NCI-H2227 (cell line): ENCODE results near the gene SLC13A3.
A peak's percentile ranks its signal among the peaks of the same experiment; 100 is the strongest.

Experiments
- DNase-seq: peaks from one replicate; lab custom pipeline; 2025; ENCODE audit not compliant: unreplicated experiment; lab: John Stamatoyannopoulos, UW

Gene SLC13A3

DNA sequence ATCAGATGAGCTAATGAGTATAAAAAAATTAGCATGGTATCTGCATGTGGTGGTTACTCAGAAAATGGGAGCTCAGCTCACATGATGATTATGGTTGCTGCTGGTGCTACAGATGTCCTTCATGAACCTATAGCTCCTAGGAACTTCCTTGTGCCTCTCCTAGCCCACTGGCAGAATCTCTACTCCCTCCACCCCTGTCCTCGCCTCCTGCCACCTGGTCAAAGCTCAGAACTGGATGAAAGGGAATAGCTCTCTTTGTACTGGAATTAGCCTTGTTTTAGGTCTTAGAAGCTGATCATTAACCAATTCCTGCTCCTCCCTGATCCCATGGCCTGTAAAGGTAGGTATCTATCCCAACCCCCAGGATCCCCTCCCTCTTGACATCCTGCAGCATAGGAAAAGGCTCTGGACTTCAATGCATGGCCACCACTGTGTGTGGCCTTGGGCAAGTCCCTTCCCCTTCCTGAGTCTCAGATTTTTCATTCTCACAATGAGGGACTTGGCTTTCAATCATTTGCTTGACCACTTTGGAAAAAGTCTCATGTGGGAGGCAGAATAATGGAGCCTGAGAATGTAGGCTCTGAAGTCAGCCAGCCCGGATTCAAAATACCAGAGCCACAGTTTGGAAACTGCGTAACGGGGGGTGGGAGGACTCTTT is 43.9 kb downstream of the SLC13A3 start:
- DNase-seq, result no peak

DNA sequence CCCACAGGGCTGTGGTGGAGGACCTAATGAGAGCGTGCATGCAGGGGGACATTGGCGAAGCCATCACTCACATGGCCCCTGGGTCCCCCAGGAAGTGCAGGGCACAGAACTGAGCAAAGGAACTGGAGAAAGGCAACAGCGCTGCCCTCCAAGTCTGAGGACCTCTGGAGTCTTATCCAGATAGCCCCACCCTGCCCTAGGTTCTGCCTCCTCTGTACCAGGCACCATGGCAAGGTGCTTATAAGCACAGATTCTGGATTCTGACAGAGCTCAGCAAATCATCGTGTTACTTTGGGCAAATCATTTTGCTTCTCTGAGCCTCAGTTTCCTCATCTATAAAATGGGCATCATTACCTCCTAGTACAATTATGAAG is 44.5 kb downstream of the SLC13A3 start:
- DNase-seq, result no peak

DNA sequence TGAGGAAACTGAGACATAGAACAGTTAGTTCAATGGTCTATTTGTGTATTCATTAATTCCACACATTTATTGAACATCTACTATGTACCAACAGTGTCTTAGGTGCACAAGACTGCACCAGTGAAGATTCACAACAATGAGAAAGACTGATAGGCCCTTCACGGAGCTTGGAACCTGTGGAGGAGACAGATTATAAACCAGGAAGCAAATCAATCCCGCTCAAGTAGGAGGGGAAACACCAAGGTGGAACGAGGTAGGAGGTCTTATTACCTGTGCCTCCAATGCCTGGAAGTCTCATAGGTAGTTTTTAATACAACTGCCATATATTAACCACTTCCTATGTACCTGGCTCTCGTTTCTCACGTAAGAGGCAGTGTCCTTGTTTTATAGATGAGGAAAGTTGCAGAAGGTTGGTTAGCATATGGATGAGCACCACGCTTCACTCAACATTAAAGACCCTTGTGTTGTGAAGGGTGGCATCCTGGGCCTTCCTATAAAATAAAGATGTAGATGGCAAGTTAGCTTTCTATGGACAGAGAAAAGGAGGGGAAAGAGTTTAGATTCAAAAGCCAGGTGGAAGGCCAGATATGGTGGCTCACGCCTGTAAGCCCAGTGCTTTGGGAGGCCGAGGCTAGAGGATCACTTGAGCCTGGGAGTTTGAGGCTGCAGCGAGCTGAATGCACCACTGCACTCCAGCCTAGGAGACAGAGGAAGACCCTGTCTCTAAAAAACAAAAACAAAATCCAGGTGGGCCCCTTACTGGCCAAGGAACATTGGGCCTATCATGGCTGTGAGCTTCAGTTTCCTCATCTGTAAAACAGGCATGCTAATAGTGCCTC is 45.1 kb downstream of the SLC13A3 start:
- no peak for DNase-seq

DNA sequence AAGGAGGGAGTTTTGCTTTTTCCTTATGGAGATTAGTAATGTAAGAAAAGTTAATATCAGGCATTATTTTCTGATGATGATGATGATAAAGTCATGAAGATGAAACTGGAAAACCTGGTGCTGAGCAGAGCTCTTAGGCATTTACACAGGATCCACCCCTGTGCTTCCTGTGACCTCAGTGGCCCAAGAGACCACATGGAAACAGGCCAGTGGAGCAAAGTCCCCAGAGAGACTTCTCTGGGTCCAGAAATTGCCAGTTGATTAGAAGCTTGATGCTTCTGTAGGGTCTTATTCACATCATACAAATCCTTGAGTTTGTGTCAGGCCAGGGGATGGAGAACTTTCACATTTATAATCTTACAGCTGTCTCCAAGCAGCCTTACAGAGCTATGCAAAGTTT is 46.1 kb downstream of the SLC13A3 start:
- DNase-seq, result no peak

DNA sequence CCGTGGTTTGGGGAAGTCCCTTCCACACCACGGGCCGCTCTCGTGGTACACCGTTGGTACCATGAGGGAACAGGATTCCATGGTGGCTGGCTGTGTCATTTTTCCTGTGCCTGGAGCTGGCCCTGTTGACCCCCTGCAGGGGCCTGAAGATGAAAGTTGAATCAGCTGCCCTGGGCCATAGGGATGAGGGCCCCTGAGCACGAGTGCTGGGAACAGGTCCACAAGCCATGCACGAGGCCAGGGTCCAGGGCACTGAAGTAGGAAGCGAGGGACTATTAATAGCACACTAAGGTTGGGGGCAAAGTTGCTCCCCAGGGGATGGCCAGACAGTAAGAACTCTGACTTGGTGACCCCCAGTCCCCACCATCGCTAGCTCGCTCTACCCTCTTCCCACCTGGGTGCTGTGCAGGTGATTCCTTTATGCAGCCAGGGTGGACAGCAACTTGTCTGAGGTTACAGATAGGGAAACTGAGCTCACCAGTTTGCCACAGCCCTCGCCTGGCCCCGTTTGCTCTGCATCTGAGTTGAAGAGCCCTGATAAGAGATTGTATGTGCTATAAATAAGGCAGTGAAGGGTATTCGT is 46.6 kb downstream of the SLC13A3 start:
- no peak for DNase-seq

DNA sequence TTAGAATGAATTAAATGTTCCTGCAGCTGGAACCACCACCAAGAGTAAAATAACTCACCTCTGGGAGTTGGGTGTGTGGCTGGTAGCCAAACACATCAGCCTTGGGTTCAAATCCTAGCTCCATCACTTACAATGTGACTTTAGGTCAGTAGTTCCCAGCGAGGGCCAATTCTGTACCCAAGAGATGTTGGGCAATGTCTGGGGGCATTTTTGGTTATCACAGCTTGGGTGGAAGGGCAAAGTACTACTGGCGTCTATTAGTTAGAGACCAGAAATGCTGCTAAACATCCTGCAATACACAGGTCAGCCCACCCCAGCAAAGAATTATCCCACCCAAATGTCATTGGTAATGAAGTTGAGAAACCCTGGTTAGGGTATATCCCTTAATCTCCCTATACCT is 48.8 kb downstream of the SLC13A3 start:
- DNase-seq, result no peak

DNA sequence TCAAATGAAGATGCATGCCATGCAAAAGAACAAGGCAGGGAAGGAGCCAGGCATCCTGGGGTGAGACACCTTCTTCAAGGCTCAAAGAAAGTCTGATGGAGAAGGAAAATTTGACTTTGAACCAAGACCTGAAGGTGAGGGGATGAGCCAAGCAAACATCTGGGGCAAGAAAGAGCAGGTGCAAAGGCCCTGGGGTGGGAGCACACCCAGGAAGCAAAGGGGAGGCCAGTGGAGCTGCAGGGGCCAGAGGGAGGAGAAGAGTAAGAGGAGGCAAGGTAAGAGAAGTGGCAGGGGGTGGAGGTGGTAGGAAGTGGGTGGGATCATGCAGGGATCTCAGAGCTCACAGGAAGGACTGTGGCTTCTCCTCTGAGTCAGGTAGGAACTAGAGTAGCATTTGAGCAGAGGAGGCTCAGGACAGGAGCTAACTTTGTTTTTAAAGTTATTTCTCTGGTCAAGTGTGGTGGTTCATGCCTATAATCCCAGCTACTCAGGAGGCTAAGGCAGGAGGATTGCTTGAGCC is 49.6 kb downstream of the SLC13A3 start:
- no peak for DNase-seq

DNA sequence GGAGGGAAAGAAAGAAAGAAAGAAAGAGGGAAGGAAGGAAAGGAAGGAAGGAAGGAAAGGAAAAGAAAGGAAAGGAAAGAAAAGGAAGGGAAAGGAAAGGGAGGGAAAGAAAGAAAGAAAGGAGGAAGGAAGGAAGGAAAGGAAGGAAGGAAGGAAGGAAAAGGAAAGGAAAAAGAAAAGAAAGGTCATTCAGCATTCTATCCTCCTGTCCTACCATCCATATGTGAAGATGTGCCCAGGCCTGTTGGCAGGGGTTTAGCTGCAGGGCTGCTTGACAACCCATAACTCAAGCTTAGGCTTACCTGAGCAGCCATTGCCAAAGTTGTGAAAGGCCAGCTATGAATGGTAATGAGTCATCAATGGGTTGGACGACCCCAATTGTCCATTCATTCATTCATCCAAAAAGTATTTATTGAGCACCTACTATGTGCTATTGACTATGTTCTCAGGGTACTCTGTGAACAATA is 50.9 kb downstream of the SLC13A3 start:
- no peak for DNase-seq

DNA sequence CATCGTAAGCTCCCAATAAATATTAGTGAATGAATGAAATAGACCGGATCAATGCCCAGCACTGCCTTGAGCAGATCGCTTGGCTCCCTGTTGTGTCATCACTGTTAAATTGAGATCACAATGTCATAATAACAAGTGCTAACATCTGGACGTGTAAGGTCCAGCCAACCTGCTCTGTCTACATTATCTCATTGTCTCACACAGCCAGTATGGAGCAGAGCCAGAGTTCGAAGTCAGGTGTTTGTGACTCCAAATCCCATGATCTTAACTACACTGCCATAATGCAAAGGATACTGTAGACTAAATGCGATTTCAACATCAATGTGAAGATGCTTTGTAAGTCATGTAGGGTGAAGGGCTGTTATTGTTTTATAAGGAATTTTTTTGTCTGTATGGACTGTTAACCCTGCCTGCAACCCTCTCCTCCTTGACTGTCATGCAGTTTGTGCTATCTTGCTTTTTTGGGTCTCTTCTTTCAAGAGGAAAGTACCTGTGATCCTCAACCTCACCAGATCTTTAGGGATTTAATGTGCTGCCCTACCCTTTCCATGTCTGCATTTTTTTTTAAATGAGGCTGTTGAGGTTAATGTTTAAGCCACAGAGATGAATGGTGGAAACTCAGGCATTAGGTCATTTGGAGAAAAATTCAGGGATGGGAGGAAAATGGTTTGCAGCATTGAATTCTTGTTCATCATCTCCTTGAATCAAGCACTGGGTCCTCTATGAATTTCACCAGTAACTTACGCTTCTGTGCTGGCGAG is 51.9 kb downstream of the SLC13A3 start:
- no peak for DNase-seq

DNA sequence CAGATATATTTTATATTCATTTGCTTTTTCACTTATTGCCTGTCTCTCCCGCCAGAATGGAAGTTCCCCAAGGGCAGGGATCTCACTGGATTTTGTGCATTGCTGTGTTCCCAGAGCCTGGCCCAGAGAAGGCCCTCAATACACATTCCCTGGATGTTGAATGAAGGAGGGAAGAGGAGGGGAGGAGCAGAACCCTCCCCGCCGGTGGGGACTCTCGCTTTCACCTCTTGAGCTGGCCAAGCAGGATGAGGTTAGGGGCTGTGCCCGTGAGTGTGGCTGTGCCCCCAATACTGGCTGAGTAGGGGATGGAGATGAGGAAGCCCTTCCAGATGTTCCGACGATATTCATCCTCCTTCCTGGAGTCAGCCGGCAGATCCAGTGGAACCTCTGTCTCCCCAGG is 55.3 kb downstream of the SLC13A3 start:
- DNase-seq, result no peak

DNA sequence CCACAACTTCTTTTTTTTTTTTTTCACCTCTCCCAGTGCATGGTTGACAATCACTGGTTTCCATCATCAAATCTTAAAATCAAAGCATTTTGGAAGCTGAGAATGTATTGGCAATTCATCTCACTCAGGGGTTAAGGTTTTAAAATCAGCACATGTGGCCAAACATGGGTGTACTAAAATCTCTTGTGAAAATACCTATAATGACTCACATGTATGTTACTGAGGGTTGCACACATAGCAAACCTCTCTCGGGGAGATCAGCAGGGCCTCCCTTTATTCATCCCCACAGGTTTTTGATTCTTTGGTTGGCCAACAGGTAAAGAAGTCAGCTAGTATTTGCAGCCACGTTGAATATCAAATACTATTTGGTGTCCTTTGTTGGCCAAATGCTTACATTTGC is 56.5 kb downstream of the SLC13A3 start:
- DNase-seq, result no peak

DNA sequence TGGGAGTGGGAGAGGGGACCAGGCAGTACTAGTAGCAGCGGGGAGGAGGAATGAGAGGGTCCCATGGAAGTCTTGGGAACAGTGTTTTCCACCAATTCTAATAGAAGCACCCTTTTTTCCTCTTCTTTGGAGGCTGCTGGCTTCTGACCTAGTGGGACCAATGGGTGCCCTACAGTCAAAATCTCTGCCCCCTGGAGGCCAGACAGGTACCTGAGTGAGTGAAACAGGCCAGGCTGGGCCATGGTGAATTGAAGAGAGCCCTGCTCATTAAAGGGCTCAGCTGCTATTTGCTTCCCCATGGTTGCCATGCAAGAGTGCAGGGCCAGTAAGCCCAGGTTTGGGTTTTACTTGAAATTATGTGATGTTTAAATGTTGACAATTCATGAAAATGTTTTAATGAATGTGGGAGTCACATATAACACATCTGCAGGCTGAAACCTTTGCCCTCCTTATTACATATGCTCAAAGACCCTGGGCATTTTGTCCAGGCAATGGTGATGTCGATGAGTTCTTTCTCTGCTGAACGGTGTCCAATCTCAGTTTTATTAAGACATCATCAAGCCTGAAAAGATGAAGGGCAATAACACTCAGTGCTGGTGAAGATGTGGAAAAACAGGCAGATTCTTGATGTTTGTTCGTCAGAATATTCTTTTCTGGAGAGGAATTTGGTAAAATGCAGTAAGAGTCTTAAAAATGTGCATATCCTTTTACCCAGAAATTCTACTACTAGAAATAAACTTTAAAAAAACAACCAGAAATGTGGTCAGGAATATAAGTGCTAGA is 58.5 kb downstream of the SLC13A3 start:
- DNase-seq, result no peak

DNA sequence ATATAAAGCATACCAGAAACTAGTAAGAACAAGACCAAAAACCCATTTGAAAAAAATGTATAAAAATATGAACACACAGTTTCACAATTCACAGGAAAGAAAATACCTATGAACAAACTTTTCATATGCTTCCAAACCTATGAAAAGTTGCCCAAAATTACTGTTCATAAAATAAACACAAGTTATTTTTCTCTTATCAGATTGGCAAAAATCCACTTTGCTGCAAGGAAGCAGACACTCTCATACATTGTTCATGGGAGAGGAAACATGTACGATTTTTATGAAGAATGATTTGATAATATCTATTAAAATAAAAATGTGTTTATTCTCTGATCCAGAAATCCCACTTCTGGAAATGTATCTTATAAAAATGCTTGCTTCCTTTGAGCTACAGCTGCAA is 60.8 kb downstream of the SLC13A3 start:
- no peak for DNase-seq

DNA sequence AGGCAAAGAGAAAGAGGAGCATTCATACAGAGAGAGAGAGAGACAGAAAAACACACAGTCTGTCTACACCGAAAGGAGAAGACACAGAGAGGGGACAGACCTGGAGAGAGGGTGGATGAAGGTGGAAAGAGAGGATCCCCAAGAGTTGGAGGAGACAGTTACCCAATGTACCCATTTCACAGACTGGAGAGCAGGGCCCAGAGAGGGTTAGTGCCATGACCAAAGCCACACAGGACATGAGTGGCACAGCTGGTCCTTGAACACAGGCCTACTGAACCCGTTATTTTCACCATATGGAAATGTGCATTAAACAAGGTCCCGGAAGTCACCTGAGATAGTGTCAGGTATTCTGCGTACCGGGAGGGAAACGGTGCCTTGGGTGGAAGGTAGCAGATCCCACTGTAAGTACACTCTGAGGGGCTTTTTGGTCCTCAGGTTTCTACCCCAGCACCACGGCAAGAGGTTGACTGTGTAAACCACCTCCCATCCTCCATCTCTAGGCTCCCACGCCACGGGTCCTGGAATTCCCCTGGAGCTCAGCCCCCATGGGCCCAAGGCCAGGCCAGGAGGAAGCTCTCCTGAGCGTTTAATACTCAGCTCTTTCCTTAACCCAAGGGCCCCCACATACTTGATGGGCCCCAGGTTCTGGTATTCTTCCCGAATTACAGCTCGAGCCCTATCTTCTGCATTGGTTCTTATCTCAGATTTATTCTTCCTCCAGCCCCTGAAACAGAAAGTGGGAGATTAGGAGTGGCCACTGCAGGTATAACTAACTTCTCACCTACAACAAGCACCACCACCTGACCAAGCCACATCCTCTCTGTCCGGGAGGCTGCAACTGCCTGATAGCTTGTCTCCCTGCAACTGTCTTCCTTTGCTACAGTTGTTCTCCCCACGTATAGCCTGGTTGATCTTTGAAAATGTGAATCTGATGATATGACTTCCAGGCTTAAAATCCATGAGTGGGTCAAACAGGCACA is 62.4 kb downstream of the SLC13A3 start:
- DNase-seq, result no peak

DNA sequence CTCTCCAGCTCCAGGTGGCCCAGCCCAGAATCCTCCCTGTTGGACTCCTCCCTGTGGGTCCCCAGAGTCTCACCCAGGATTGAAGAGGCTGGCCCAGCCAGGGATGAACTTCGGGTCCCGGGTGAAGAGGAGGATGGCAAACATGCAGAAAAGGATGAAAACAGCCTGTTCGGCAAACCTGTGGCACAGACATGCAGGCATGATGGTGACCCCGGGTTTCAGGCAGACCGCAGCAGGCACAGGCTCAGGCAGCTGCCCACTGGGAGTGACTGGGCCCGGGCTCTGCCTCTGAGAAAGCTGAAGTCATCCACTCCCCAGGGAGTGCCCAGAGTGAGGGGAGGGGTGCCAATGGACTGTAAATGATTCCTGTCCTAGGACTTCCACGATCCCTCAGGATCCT is 63.3 kb downstream of the SLC13A3 start:
- no peak for DNase-seq

DNA sequence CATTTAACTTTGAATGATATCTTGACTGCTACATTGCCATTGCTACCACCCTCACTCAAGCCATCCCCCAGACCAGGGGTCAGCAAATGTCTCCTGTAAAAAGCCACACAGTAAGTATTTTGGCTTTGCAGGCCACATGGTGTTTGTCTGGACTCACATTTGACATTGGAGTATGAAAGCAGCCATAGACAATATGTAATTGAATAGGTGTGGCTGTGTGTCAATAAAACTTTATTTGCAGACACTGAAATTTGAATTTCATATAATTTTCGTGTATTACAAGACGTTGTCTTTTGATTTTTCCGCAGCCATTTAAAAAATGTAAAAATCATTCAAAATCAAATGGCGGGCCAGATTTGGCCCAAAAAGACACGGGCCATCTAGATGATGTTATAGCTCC is 64.5 kb downstream of the SLC13A3 start:
- DNase-seq, result no peak

DNA sequence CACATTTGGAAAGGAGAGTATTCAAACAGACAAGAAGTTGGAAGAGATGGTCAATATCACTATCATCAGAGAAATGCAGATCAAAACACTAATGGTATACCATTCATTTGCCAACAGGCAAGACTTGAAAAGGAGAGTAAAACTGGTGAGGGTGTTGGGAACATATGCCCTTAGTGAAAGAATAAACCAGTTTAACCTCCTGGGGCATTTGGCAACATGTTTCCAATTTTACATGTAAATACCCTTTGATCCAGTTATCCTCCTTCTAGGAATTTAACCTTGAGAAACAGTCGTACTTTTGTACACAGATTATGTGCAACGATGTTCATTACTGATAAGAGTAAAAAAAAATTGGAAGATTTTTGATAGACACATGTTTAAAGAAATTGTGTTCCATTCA is 66.8 kb downstream of the SLC13A3 start:
- DNase-seq, result no peak

DNA sequence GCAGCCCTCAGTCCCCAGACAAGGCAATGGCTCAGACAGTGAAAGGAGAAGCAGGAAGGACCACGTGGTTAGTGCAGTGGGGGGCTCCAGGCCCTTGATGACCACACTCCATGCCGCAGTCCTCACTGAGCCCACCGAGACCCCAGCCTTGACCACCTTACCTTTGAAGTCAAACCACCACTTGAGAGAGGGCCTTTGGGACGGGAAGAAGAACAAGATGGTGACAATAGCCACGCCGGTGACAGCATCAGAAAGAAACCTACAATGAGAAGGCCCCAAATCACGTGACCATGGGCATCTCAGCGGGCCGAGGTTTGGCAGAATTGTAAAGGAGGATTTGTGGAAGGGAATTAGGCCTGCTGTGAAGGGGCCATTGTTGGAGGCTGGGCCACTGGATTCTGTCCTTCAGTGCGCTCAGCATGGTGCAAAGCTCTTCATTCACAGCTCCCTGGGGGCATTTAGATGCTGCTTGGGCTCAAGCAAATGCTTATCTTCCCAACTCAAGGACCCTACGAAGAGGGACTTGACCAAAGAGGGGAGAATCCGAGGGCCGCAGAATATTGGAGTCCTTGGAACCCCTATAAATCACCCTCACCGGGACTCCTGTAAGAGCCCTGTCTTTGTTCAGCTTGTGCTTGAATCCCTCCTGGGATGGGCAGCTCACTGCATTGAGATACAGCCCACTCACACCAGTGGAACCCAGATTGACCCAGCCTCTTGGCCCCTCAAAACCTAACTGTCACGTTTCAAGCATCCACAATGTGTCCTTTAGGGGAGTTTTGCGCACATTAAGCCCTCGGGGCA is 67.6 kb downstream of the SLC13A3 start:
- DNase-seq, result peak; percentile 7

DNA sequence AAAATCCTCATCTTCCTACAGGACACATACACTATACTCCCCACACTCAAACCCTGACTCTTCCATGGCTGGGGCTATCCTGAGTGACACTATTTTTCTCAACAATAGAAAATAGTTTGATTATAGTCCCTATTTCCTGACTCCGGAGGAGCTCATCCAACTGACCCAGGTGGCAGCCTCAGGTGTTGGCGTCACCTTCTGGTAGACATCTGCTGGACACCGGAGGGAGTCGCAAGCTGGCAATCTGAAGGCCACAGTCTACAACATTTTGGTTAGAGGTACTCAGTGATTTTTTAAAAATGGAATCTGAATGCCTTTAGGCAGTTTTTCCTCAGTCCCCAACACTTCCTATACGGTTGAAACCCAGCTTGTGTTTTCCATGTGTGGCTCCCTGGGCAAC is 68.6 kb downstream of the SLC13A3 start:
- DNase-seq, result no peak
